Stomach smooth muscle (tissue), 2 donors: Measurements from ENCODE around the gene ZNF766.
"Not testable (repeated sequence)": the region's sequence is repeated elsewhere in the genome, so short reads cannot be mapped to it uniquely, and the experiment has no call there.

Source experiments
- H3K27ac ChIP-seq: one replicate; pipeline ENCODE4 v1.7.0; 2013; ENCODE audit warnings: mild to moderate bottlenecking, low read length, inconsistent platforms
- H3K27me3 ChIP-seq, 2 donors: one replicate each; pipeline ENCODE4 v1.7.0; 2013; ENCODE audit warnings: low read length in 2 of 2; ENCODE audit not compliant: insufficient read depth in 2 of 2, control insufficient read depth in 1 of 2
- H3K36me3 ChIP-seq, 2 donors: one replicate each; pipeline ENCODE4 v1.7.0; 2013; ENCODE audit warnings: low read length in 2 of 2; ENCODE audit not compliant: control insufficient read depth in 2 of 2, insufficient read depth in 2 of 2
- H3K4me1 ChIP-seq: one replicate; pipeline ENCODE4 v1.7.0; 2013; ENCODE audit warnings: low read length; ENCODE audit not compliant: control insufficient read depth, insufficient read depth
- H3K4me3 ChIP-seq, 2 donors: one replicate each; pipeline ENCODE4 v1.7.0; 2013; ENCODE audit warnings: low read length in 2 of 2
- H3K9ac ChIP-seq, 2 donors: one replicate each; pipeline ENCODE4 v1.7.0; 2013; ENCODE audit warnings: low read length in 2 of 2, mild to moderate bottlenecking in 1 of 2
- H3K9me3 ChIP-seq, 2 donors: one replicate each; pipeline ENCODE4 v1.7.0; 2013; ENCODE audit warnings: low read length in 2 of 2; ENCODE audit not compliant: control insufficient read depth in 2 of 2
- donor health status: healthy.
- donor health status: Pancreatic carcinoma.

Gene ZNF766

GRCh38 chr19:52231154-52231910, 38.1 kb upstream of the ZNF766 start:
- Histone ChIP-seq H3K27ac (no peak overlapping the region), H3K9me3 (no peaks in the 10 kb centered on the region), H3K4me3 (no peak overlapping the region), H3K9ac (no peak overlapping the region), H3K4me1 (no peaks in the 10 kb centered on the region), H3K36me3 (peaks cover 24 to 30% of the 10 kb centered on the region in 2 donors), H3K27me3 (no peaks in the 10 kb centered on the region)

- Histone ChIP-seq H3K9me3 (no peaks in the 10 kb centered on the region), H3K4me3 (no peak overlapping the region), H3K9ac (no peak overlapping the region), H3K27me3 (no peaks in the 10 kb centered on the region), H3K36me3 (peaks cover 2 to 6% of the 10 kb centered on the region in 2 donors), H3K4me1 (no peaks in the 10 kb centered on the region), H3K27ac (no peak overlapping the region)
Measured at GRCh38 chr19:52234406-52234805, 35.0 kb upstream of the ZNF766 start.

DNA sequence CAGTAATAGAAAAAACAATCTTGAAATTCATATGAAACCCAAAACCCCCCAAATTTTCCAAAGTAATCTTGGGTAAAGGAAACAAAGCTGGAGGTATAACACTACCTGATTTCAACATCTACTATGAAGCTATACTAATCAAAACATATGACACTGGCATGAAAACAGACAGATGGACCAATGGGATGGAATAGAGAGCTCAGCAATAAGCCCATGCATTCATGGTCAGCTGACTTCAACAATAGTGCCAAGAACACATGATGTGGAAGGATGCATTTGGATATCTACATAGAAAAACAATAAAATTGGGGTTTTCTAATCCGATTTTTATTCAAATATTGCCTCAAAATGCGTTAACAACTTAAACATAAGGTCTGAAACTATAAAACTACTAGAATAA, 32.2 kb upstream of the ZNF766 start:
- Histone ChIP-seq H3K4me3 (no peak overlapping the region), H3K9me3 (no peaks in the 10 kb centered on the region), H3K4me1 (no peaks in the 10 kb centered on the region), H3K9ac (no peak overlapping the region), H3K36me3 (no peaks in the 10 kb centered on the region), H3K27ac (no peak overlapping the region), H3K27me3 (no peaks in the 10 kb centered on the region)

DNA sequence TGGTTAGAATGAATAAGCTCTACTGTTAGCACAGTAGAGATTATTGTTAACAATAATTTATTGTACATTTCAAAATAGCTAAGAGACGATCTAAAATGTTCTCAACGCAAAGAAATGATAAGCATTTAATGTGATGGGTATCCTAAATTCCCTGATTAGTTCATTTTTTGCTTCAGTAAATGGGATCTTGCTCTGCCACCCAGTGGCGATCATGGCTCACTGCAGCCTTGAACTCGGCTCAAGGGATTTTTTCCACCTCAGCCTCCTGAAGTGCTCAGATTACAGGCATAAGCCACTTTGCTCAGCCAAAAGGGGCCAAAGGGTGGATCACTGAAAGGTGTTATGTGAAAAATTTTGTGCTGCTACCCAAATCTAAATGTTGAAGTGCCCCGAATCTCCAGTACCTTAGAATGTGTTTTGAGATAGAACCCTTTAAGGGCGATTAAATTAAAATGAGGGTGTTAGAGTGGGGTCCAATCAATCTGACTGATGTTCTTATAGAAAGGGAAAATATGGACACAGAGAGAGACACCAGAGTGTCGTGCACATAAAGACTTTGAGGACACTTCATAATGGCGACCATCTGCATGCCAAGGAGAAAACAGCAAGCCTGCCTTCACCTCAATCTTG, 31.5 kb upstream of the ZNF766 start:
- no peaks in the 10 kb centered on the region for H3K27me3 ChIP-seq

DNA sequence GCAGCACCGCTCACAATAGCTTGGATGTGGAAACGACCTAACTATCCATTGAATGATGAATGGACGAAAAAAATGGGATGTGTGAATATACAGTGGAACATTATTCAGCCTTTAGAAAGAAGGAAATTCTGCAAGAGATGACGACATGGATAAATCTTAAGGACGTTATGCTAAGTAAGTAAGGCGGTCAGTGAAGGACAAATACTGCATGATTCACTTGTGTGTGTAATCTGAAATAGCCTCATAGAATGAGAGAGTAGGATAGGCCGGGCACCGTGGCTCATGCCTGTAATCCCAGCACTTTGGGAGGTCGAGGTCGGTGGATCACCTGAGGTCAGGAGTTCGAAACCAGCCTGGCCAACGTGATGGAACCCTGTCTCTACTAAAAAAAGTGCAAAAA, 25.4 kb upstream of the ZNF766 start:
- Histone ChIP-seq H3K4me1 (no peaks in the 10 kb centered on the region), H3K27ac (no peak overlapping the region), H3K27me3 (no peaks in the 10 kb centered on the region), H3K4me3 (no peak overlapping the region), H3K9ac (no peak overlapping the region), H3K36me3 (no peaks in the 10 kb centered on the region), H3K9me3 (no peaks in the 10 kb centered on the region)

More for the DNA sequence above, 31.5 kb upstream of the ZNF766 start:
- no peak overlapping the region for H3K4me3 ChIP-seq
- H3K36me3 ChIP-seq: no peaks in the 10 kb centered on the region
- no peaks in the 10 kb centered on the region for H3K9me3 ChIP-seq
- H3K4me1 ChIP-seq: no peaks in the 10 kb centered on the region
- no peak overlapping the region for H3K9ac ChIP-seq
- no peak overlapping the region for H3K27ac ChIP-seq

- H3K9ac ChIP-seq: no peak overlapping the region
- H3K4me1 ChIP-seq: no peaks in the 10 kb centered on the region
- no peaks in the 10 kb centered on the region for H3K9me3 ChIP-seq
- H3K36me3 ChIP-seq: no peaks in the 10 kb centered on the region
- H3K4me3 ChIP-seq: no peak overlapping the region
- H3K27me3 ChIP-seq: no peaks in the 10 kb centered on the region
- H3K27ac ChIP-seq: no peak overlapping the region
Measured at GRCh38 chr19:52248241-52248640, 21.1 kb upstream of the ZNF766 start.

DNA sequence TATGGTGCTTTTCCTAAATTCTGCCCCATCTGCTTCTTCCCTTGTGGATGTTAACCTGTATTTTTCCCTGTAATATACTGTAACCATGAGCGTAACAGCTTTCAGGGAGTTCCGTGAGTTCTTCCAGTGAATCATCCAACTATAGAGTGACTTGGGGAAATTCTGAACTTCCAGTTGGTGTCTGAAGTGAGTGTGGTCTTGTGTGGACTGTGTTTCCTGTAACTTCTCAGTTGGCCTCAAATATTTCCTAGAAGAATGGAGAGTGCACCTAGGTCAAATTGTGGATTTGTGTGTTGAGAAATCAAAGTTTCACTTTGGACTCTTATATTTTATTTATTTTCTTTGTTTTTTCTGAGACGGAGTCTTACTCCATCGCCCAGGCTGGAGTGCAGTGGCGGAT, 11.0 kb upstream of the ZNF766 start:
- no peaks in the 10 kb centered on the region for H3K4me1 ChIP-seq
- H3K36me3 ChIP-seq: no peaks in the 10 kb centered on the region
- H3K27ac ChIP-seq: no peak overlapping the region
- no peak overlapping the region for H3K4me3 ChIP-seq
- H3K9me3 ChIP-seq: no peaks in the 10 kb centered on the region
- no peak overlapping the region for H3K9ac ChIP-seq
- H3K27me3 ChIP-seq: no peaks in the 10 kb centered on the region

DNA sequence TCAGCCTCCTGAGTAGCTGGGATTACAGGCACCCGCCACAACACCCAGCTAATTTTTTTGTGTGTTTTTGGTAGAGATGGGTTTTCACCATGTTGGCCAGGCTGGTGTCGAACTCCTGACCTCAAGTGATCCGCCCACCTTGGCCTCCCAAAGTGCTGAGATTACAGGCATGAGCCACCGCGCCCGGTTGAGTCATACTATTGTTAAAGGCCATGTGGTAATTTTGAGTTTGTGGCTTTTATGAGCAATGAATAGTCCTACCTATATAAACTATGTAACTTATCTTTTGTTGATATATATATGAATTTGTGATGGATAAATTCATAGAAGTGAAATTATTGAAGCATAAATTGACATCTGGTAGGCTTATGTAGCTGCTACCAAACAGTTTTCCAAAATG, 3.8 kb upstream of the ZNF766 start:
- not testable (repeated sequence) for H3K4me3 ChIP-seq, H3K9me3 ChIP-seq, H3K9ac ChIP-seq, H3K36me3 ChIP-seq, H3K27me3 ChIP-seq, H3K27ac ChIP-seq, H3K4me1 ChIP-seq

GRCh38 chr19:52270266-52270885, 989 bp downstream of the ZNF766 start:
- H3K9me3 ChIP-seq: no peaks in the 10 kb centered on the region
- H3K9ac ChIP-seq: peak overlapping the region; percentile 97 to 98
- H3K36me3 ChIP-seq: peaks cover 0 to 4% of the 10 kb centered on the region in 2 donors
- peak overlapping the region; percentile 93 to 98 for H3K4me3 ChIP-seq
- H3K27ac ChIP-seq: peak overlapping the region; percentile 94
- H3K4me1 ChIP-seq: peaks cover 11% of the 10 kb centered on the region
- no peaks in the 10 kb centered on the region for H3K27me3 ChIP-seq

GRCh38 chr19:52273301-52273700, 3.9 kb downstream of the ZNF766 start:
- Histone ChIP-seq H3K4me1 (peaks cover 11% of the 10 kb centered on the region), H3K27me3 (no peaks in the 10 kb centered on the region), H3K27ac (no peak overlapping the region), H3K36me3 (peaks cover 0 to 4% of the 10 kb centered on the region in 2 donors), H3K9ac (no peak overlapping the region), H3K4me3 (no peak overlapping the region), H3K9me3 (no peaks in the 10 kb centered on the region)

DNA sequence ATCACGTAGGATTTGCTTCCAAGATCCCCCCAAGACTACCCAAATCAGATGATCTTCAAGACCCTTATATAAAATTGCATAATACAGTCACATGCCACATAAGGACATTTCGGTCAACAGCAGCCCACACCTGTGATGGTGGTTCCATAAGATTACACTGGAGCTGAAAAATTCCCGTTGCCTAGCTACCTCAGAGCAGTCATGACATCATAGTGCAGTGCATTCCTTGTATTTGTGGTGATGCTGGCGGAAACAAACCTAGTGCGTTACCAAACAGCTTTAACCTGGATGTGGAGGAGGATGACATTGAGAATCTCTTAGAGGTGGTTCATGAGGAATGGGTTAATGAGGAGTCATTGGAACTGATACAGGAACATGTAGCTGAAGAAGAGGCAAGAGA, 4.8 kb downstream of the ZNF766 start:
- H3K27ac ChIP-seq: no peak overlapping the region
- H3K4me1 ChIP-seq: peaks cover 9% of the 10 kb centered on the region
- H3K4me3 ChIP-seq: no peak overlapping the region
- H3K9ac ChIP-seq: no peak overlapping the region
- H3K27me3 ChIP-seq: no peaks in the 10 kb centered on the region
- peaks cover 0 to 4% of the 10 kb centered on the region in 2 donors for H3K36me3 ChIP-seq
- no peaks in the 10 kb centered on the region for H3K9me3 ChIP-seq
